GM19324 (cell line): ENCODE data around the gene PRDM16.

Experiments
- ATAC-seq: cut with Tn5 transposase; IDR thresholded peaks from one replicate; pipeline ENCODE4 v1.9.1; 2021; ENCODE audit warnings: mild to moderate bottlenecking, moderate library complexity; ENCODE audit not compliant: unreplicated experiment, low FRiP score

Gene PRDM16

GRCh38 chr1:3373700-3374405 is 304.9 kb downstream of the PRDM16 start:
- no peak for ATAC-seq

DNA sequence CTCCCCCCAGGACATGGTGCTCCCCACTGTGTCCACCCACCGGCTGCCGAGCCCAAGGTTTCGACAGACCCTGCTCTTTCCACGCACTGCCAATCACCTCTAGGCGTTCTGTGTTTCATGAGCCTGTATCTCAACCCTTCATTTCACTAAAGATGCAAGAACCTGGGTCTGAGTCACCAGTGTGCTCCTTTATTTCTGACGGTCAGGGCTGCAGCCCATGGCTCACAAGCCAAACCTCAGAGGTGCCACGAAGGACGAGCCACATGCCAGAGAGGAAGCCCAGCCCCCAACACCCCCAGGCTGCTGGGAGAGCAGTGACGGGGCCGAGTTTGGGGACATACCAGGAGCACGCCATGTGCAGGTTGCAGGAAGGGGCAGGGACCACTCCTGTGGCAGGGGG is 306.2 kb downstream of the PRDM16 start:
- no peak for ATAC-seq

GRCh38 chr1:3377166-3377565 is 308.2 kb downstream of the PRDM16 start:
- no peak for ATAC-seq

- ATAC-seq = no peak
Measured at GRCh38 chr1:3377604-3378279, 308.7 kb downstream of the PRDM16 start.

DNA sequence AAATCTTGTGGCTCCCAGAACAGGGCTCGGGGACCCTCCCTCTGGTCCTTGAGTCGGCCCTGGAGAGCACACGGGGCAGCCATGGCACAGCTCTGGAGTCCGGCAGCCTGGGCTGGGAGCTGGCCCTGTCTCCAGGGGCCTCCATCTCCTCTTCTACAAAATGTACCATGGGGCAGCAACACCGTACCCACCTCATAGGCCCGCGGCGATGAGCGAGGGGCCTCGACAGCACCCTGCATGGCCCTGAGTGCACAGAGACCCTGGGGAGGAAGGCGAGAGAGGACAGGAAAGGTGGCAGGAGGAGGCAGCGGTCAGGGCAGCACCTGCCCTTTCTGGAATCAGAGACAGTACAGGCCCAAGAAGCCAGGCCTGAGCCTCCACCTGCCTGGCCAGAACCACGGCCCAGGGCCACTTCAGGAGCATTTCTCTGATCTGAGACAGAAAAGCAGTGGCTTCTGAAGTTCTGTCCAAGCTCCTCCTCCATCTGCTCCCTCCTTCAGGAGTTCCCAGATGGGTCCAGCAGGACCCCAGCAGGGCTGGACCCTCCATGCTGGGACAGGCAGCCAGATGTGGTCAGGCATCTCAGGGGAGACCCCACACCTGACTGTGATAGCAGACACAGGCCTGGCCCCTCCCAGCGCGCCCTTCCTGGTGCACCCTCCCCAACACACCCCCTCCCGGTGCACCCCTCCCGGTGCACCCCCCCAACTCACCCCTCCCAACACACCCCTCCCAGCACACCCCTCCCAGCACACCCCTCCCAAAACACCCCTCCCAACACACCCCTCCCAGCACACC is 309.6 kb downstream of the PRDM16 start:
- no peak for ATAC-seq

GRCh38 chr1:3379934-3380333 is 310.9 kb downstream of the PRDM16 start:
- no peak for ATAC-seq

GRCh38 chr1:3380469-3380868 is 311.5 kb downstream of the PRDM16 start:
- ATAC-seq = no peak

DNA sequence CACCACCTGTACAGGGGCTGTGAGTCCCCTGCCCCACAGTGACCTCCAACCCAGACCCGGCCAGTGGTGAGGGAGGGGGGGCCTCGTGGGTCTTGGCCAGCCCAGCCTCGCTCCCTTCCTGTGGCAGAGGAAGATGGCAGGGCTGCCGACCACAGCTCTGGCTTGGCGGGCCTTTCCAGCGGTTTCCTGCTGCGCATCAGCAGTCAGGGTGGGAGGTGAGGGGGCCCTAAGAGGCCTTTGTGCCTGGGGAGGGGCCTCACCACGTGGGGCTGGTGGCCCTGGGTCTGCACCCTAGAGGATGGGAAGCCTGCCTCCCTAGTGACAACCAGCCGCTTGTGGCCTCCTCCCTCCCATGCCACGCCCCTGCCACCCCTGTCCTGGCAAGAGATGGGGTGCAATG is 312.9 kb downstream of the PRDM16 start:
- ATAC-seq = no peak

GRCh38 chr1:3382326-3383057 is 313.5 kb downstream of the PRDM16 start:
- no peak for ATAC-seq

GRCh38 chr1:3383679-3384078 is 314.7 kb downstream of the PRDM16 start:
- ATAC-seq = no peak

- no peak for ATAC-seq
Measured at GRCh38 chr1:3384407-3384806, 315.4 kb downstream of the PRDM16 start.

DNA sequence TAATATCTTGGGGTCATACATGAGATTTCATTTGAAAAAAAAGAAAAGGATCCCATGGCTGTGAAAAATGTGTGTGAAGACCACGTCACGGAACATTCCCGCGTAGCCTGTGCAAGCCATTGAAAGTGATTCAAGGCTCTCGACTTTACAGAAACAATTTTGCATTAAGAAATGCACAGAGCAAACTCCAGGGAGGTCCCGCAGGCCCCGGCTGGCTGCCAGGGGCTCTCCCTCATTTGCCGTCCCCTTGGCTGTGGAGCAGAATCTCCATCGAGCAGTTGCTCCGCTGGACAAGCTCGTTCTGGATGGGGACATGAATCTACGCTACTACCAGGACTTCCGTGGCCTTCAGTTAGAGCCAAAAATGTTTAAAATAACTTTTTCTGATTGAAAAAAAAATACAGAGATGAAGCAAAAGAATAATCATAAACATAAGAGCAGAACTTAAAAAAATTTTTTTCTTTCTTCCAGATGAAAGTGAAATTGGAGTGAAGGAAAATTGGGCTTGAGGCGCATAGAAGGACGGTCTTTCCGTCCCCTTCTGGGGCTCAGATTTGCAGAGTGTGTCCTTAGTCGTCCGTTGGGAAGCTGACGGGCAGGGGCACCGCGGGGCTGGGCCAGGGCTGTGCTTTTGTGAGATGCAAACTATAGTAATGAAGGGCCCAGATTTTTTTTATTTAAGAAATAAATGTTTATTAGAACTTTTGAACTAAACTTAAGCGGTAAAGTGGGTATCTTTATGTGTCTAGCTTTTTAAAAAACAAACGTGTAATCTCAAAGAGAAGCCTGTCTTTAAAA is 317.4 kb downstream of the PRDM16 start:
- no peak for ATAC-seq

DNA sequence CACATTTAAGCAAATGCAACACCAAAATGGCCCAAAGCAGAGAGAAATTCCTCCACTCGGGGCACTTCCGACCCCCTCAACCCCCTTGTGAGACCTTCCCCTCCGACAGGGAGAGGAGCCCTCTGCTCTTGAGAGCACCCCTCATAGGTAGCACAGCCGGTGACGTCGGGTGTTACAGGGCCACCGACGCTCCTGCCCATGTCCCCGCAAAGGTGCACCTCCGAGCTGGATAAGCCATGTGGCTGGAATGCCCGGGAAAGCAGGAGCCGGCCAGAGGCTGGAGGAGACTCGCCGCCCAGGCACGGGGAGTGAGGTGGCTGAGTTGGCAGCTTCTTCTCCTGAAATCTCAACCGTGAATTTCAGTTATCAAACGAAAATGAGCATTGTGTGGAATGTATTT is 318.4 kb downstream of the PRDM16 start:
- no peak for ATAC-seq

GRCh38 chr1:3389093-3389833 is 320.3 kb downstream of the PRDM16 start:
- ATAC-seq = no peak

DNA sequence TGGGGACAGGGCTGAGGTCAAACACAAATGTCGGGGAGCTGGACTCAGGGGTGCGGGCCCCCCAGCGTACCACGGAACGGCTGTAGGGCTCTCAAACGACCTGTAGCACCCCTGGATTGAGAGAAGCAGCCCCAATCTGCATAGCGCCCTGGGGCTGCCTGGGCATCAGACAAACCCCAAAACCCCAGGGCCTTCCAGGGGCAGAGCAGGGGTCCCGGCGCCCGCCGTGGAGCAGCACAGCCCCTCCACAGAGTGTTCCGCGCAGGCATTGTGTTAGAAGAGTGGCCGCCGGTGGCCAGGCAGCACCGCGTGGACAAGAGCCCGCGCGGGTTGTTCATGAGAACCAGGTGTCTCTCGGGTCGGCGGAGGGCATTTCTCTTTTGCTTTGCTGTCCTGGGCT is 321.3 kb downstream of the PRDM16 start:
- ATAC-seq = no peak

- ATAC-seq = no peak
Measured at GRCh38 chr1:3391711-3392110, 322.7 kb downstream of the PRDM16 start.

- ATAC-seq = no peak
Measured at GRCh38 chr1:3393024-3393986, 324.3 kb downstream of the PRDM16 start.
